Measurements from ENCODE around the gene CHURC1.

Gene CHURC1

GRCh38 chr14:64914237-64915028, at the start of gene CHURC1:
Gene CHURC1, plus strand, starts transcription at chr14:64914455. Its CDS starts 41 bp downstream, at chr14:64914496.
- DNase-seq, result peak; percentile 97

DNA sequence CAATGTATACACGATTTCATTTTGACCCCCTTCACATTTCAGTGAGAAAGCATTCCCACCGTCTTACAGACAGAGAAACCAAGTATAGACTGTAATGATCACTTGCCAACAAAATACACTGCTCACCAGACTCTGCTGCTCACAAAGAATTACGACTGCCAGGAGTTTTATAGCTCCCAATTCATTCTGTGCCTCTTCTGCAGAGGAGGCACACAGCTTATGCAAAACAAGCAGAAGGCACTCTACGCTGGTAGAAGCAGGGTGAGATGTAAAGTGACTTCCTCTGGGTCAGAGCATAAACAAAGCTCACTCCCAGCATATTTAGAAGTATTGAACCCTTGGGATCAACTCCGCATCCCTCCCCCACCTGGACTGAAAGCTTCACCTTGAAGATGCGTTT, 49.1 kb upstream of the CHURC1 start:
- DNase-seq, result no peak

- DNase-seq, result no peak
Measured at GRCh38 chr14:64865992-64866391, 48.3 kb upstream of the CHURC1 start.

DNA sequence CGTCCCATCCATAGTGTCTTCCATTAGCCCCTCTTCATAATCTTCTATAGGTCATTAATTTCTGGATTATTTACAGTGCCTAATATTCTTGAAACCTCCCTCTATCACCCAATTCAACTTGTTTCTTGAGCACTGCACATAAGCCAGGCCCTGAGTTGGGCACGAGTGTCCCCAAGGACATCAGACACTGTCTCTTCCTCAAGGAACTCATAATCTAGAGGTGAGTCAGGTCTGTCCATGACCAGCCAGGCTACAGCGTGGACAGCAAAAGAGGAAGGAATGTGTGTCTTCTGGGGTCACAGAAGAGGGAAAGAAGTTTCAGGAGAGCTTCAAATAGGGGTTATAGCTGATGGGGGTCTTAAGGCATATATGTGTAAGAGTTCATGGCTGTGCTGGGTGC, 47.1 kb upstream of the CHURC1 start:
- DNase-seq, result no peak

- DNase-seq, result no peak
Measured at GRCh38 chr14:64868379-64868778, 45.9 kb upstream of the CHURC1 start.

- DNase-seq, result no peak
Measured at GRCh38 chr14:64868841-64869240, 45.4 kb upstream of the CHURC1 start.

DNA sequence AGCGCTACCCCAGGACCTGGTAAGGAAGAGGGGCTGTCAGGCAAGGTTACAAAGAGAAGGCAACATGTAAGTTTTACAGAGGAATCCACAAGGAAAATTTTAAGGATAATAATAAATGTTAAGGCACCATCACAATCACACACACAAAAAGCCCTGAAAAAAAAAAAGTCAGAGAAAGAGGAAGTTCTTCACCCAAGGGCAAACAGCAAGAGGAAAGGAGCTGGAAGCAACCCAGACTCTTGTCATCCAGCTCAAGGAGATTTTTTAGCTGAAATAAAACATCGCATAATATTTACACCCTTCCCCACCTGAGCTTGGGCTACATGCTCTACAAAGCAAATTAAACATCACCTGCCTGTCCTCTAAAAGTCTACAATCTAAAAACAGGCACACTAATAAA, 44.1 kb upstream of the CHURC1 start:
- DNase-seq, result no peak

GRCh38 chr14:64871344-64871743, 42.9 kb upstream of the CHURC1 start:
- no peak for DNase-seq

DNA sequence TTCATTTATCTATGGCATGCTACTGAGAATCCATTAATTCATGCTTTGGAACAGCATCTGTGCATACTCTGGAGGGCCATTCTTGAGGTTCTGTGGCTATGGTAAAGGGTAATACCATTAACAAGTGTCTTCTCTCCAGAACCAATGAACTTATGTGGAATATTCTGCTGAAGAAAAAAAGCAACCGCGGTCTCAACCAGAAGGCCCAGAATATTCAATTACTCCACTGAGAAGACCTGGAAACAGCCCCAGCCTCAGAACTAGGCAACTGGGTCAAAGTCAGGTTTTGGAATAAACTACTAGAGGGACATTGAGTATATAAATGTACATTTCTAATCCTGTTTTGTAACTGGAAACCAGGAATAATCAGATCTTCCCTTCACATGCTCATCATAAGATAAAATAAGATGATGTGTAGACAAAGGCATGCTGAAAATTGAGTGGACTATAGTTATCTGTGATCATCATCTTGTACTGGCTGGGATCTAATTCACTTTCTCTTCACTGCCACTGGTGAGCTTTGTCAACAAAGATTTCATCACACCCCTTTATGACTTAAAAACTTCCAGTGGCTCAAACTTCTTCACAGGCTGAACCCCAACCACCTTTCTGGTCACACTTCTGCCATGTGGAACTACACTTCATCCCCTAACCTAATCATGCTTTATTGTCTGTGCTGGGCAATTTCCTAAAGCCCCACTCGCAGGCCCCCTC, 40.6 kb upstream of the CHURC1 start:
- DNase-seq, result no peak

- DNase-seq, result no peak
Measured at GRCh38 chr14:64875350-64875749, 38.9 kb upstream of the CHURC1 start.

DNA sequence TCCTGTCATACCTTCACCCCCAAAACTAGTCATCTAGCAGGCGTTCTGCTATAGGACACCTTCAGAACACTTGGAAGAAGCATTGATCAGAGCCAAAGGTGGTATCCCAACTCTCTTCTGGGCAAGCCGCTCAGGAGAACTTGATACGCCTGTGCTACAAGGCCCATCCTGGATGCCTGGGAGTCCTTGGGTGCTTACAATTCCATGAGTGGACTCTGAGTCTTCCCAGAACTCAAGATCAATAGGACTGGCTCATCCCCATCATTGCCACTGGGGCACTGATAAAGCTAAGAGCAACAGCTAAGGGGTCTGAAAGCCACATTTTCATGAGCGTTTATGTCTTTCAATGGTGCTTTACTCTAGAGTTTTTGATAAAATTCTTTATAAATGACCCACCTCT, 36.4 kb upstream of the CHURC1 start:
- DNase-seq, result no peak

- DNase-seq, result no peak
Measured at GRCh38 chr14:64878837-64879634, 35.2 kb upstream of the CHURC1 start.

GRCh38 chr14:64879635-64880220, 34.5 kb upstream of the CHURC1 start, which contains the start of gene SPTB:
Gene SPTB, minus strand, starts transcription at chr14:64879907. Its CDS starts 56,813 bp downstream, at chr14:64823094.
- peak; percentile 70 for DNase-seq

- DNase-seq, result peak; percentile 71
Measured at GRCh38 chr14:64880221-64881121, 33.8 kb upstream of the CHURC1 start.

DNA sequence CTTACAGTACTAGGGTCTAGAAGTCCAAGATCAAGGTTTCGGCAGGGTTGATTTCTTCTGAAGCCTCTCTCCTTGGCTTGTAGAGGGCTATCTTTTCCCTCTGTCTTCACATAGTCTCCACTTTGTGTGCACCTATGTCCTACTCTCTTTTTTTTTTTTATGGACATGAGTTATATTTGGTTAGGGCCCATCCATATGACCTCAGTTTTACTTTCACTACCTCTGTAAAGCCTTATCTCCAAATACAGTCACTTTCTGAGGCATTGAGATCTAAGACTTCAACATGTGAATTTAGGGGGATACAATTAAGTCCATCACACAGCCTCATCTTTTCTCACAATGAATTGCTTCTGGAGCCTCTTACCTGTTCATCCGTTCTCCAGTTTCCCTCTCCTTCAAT, 28.7 kb upstream of the CHURC1 start:
- no peak for DNase-seq

- DNase-seq, result no peak
Measured at GRCh38 chr14:64889352-64889751, 24.9 kb upstream of the CHURC1 start.

DNA sequence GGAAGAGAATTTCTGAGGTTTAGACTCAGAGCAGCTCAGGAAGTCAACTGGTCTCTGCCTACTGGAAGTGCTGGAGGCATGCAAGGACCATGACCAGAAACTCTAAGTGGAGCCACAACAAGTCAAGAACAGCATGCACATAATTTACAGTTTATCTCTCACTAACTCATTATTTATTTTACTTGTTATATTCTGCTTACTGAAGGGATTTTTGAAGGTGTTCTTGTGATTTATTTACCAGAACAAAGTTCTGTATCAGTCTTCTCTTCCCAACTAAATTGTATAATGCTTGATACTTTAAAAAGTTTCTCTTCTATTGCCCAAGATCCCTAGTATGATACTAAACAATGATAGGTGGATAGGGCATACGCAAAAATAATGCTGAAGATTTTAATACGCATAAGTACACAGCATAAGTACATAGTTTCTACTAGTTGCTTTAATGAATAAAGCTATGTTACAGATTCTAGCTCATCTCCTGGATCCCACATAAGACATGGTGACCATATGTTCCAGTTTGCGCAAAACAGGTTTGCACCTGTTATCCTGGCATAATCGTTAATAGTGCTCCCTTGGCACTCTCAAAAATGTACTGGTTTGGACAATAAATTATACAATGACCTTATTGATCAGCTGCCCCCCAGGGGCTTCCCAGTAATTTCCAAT, 22.9 kb upstream of the CHURC1 start:
- no peak for DNase-seq

- no peak for DNase-seq
Measured at GRCh38 chr14:64891839-64892375, 22.3 kb upstream of the CHURC1 start.

DNA sequence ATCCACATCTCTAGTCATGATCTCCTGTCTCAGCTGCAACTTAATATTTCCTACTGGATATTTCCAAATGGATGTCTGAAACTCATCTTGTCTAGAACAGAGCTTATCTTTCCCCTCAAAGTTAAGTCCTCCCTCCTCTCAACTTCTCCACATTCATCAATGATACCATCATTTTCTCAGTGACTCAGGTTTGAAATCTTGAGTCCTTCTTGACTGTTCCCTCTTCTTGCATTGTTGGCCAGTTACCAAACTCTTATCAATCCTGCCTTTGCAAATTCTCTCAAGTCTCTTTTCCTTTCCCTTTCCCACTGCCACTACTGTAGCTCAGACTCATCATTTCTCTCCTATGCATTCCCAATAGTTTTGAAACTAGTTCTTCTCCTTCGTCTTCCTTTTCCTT, 14.3 kb upstream of the CHURC1 start:
- no peak for DNase-seq

DNA sequence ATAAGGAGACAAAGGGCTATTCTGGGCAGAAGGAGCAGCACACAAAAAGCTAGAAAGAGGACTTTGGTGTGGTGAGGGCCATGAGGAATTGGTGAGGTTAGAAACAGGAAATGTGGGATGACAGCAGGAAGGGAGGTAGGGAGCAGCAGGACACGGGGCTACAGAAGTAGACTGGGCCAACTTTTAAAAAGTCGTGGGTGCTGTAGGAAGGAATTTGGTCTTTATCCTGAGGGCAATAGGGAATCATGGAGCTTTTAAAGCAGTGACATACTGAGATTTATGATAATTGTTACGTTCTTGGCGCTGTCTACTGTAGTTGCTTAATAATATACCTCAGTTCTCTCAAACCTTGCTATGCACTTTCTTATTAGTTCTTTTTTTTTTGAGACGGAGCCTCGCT, 8.2 kb upstream of the CHURC1 start:
- no peak for DNase-seq

- DNase-seq, result no peak
Measured at GRCh38 chr14:64910847-64911495, 3.3 kb upstream of the CHURC1 start.

All from activated naive CD4-positive, alpha-beta T cell treated with Interleukin-2 at 50 U/mL for 16 hours (primary cell).